Dendritic cell treated with granulocyte-macrophage colony-stimulating factor and Interleukin-4, amounts not matched to agents 40 ng/mL and 50 ng/mL, for 4 days (primary cell): ENCODE measurements around the gene KRTAP10-6.
"Not testable (repeated sequence)": the region's sequence is repeated elsewhere in the genome, so short reads cannot be mapped to it uniquely, and the experiment has no call there.

ENCODE experiments used
- H3K27ac Mint-ChIP-seq: one replicate; pipeline ENCODE4 v1.8.0; 2022; ENCODE audit warnings: mild to moderate bottlenecking, mixed read lengths
- H3K27me3 Mint-ChIP-seq: one replicate; pipeline ENCODE4 v1.8.0; 2022; ENCODE audit warnings: mild to moderate bottlenecking, mixed read lengths
- H3K36me3 Mint-ChIP-seq: one replicate; pipeline ENCODE4 v1.8.0; 2022; ENCODE audit warnings: low read depth, mixed read lengths
- H3K4me1 Mint-ChIP-seq: one replicate; pipeline ENCODE4 v1.8.0; 2022; ENCODE audit warnings: low read depth, mixed read lengths
- H3K4me3 Mint-ChIP-seq: one replicate; pipeline ENCODE4 v1.8.0; 2022; ENCODE audit warnings: mild to moderate bottlenecking, moderate library complexity, mixed read lengths
- H3K9me3 Mint-ChIP-seq: one replicate; pipeline ENCODE4 v1.8.0; 2022; ENCODE audit warnings: mixed read lengths
- intact Hi-C: fragments of 100-400 bp; cut with micrococcal nuclease; formaldehyde crosslinking; loops from one replicate; pipeline ENCODE4 v1.15.0; 2022

The KRTAP10-6 gene

DNA sequence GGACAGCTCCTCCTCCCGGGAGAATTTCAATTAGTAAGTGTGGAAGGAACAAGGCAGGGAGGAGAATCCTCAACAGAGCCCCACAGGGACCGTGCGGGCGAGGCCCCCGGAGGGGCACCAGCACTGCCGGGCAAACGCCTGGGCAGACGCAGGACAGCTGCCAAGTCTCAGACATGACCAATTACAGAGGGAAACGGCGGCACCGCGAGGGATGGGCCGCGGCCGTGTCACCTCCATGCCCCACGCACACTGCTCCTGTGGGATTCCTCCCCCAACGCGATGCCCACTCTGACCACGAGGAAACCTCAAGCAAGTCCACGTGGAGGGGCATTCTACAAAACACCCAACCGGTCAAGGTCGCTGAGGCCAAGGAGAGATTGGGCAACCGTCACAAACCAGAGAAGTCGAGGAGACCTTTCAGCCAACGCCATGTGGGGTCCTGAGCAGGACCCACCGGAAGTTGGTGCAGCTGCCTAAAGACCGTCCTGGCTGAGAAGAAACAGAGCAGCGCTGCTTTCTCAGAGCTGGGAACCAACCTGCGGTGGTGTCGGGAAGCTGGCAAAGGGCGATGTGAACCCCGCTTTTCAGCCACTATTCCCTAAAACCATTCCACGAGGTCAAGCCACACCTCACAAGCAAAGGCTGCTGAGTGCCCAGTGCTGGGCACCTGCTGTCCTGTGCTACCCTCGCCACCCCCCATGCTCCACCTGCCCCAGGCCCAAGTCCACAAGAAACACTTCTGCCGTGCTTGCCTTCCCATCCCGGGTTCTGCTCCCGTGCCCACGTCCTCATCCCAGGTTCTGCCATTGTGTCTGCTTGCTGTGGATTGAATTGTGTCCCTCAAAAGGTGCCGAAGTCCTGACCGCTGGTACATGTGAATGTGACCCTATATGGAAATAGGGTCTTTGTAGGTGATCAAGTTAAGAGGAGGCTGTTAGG, 20.2 kb downstream of the KRTAP10-6 start:
- no peaks in the 10 kb centered on the region for H3K36me3 Mint-ChIP-seq
- H3K27ac Mint-ChIP-seq: no peak overlapping the region
- no peaks in the 10 kb centered on the region for H3K4me1 Mint-ChIP-seq
- intact Hi-C loops: no loop called here
- no peak overlapping the region for H3K4me3 Mint-ChIP-seq
- peaks cover 8% of the 10 kb centered on the region for H3K9me3 Mint-ChIP-seq
- peaks cover 43% of the 10 kb centered on the region for H3K27me3 Mint-ChIP-seq

DNA sequence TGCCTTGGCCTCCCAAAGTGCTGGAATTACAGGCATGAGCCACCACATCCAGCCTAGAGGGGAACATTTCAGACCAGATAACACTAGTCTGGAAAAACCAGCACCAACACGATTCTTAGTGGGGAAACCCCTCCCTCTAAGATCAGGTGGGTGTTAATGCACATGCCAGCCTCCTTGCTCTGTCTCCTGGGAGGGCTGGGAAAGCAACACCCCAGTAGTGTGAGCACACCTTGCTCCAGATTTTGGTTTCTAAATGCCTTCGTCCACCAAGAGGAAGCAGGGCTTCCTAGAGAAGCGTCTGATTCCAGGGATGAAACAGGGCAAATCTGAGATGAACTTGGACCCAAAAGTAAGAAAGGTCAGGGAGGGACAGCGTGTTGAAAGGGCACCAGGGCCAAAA, 21.0 kb downstream of the KRTAP10-6 start:
- no peak overlapping the region for H3K27ac Mint-ChIP-seq
- no peak overlapping the region for H3K4me3 Mint-ChIP-seq
- peaks cover 43% of the 10 kb centered on the region for H3K27me3 Mint-ChIP-seq
- intact Hi-C loops: no loop called here
- no peaks in the 10 kb centered on the region for H3K36me3 Mint-ChIP-seq
- H3K9me3 Mint-ChIP-seq: peaks cover under 1% of the 10 kb centered on the region
- no peaks in the 10 kb centered on the region for H3K4me1 Mint-ChIP-seq

DNA sequence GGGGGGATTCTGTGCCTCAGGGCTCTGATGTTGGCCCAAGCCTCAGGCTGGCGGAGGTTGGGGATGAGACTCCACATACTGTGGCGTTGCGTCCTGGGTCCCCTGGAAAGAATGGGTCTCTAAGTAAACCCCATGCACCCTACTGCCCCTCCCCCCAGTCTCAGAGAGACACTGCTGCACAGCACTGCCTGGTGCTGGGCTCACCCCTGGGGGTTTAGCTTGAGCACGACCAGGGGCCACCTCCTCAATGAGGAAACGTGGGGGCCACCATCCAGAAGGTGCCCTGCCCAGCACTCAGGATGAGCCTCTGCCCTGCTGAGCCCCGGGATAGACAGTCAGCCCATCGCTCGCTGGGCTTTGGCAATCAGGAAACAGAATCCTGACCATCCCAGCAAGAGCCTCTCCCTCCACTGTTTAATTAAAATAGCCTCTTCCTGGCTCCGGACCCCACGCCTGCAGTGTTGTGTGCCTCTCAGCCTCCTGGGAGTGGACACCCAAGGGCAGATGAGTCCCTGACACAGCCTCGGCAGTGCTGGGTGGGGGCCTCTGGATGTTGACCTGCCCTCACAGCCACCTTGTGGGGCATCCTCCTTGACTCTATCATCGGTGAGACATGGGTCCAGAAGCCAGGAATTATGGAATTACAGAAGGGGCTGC, 22.3 kb downstream of the KRTAP10-6 start:
- H3K27ac Mint-ChIP-seq: no peak overlapping the region
- intact Hi-C loops: no loop called here
- no peaks in the 10 kb centered on the region for H3K9me3 Mint-ChIP-seq
- H3K36me3 Mint-ChIP-seq: no peaks in the 10 kb centered on the region
- peaks cover 5% of the 10 kb centered on the region for H3K4me1 Mint-ChIP-seq
- H3K27me3 Mint-ChIP-seq: peaks cover 38% of the 10 kb centered on the region
- H3K4me3 Mint-ChIP-seq: no peak overlapping the region

DNA sequence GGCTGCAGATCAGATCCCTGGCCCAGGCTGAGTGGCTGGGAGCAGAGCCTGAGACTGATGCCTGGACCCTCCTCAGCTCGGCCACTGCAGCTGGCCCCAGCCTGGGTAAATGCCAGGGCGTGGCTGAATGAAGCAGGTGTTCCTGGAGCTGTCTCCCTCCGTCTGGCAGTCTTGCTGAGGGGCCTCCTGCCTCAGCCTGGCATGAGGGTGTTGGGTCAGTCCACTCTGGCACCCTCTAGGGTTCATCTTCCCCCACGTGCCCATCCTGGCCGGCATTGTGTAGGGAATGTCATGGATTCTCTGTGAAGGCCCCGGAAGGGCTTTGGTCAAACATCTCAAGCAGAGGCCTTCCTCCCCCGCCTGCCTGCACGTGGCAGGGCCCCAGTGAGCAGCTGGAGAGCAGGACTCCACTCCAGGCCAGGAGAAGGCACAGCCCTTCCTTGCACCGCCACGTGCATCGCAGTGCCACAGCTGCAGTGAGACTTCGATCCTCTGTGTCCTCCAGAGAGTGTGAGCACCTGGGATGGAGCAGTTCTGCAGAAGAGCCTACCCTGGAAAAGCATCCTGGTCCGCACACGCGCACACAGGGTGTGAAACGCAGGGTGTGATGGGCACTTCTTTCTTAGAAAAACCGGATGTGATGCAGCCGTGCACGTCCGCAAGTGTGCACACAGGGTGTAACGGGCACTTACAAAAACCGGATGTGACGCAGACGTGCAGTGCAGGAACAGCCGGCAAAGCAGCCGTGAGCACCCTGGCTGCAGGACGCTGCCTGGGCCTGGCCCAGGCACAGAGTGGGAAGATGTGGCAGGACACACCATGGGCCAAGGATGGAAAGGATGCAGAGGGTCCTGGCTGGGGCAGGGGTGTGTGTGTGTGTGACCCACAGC, 23.4 kb downstream of the KRTAP10-6 start:
- Mint-ChIP-seq H3K4me3 (no peak overlapping the region), H3K27ac (no peak overlapping the region), H3K36me3 (no peaks in the 10 kb centered on the region), H3K4me1 (peaks cover 8% of the 10 kb centered on the region), H3K9me3 (no peaks in the 10 kb centered on the region), H3K27me3 (peaks cover 27% of the 10 kb centered on the region)
- intact Hi-C loops: no loop called here

DNA sequence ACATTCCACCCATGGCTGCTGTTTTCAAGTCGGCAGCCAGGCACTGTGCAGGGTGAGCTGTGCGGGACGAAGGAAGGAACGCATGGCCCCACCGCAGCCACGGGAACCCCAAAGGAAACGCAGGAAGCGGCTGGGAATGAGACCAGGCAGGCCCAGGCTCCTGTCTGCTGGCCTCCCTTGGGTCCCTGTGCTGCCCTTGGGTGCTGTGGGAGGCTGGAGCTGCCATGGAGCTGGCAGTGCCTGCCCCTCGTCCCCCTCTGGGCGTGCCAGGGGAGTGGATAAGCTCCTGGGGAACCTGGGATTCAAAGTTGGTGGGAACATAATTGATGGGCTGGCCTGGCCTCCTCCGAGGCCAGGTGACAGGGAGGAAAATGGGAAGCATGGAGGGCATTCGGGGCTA, 24.0 kb downstream of the KRTAP10-6 start:
- Mint-ChIP-seq H3K36me3 (no peaks in the 10 kb centered on the region), H3K9me3 (no peaks in the 10 kb centered on the region), H3K27ac (no peak overlapping the region), H3K4me1 (peaks cover 8% of the 10 kb centered on the region), H3K27me3 (peaks cover 21% of the 10 kb centered on the region), H3K4me3 (no peak overlapping the region)
- intact Hi-C loops: no loop called here

DNA sequence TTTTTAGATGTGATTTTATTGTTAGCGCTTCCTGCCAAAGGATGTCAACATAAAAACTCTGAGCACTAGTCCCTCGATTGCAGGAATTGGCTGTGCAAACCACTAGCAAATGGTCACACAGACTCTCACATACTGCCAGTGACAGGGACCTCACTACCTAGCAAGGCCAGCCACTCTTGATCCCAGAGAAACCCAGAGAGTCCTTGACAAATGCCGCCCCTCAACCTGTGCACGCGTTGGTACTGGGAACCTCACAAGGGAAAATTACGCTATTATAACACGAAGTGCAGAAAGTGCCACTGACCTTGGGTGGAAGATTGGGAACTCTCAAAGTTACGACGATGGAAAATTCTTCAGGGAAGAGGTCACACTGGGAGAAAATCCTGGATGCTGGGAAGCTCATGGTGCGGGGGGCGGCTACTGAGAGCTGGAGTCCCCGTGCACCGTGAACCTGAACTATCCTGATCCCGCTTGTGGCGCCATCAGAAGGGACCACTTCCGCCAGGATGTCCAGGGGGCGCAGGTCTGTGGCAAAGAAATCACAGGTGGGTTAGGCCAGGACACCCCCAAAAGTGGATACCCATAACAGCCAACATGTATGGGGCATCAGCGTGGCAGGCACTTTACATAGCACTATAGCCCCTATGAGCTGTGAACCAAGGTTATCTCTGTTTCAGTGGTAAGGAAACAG, 24.7 kb downstream of the KRTAP10-6 start:
- H3K27ac Mint-ChIP-seq: no peak overlapping the region

DNA sequence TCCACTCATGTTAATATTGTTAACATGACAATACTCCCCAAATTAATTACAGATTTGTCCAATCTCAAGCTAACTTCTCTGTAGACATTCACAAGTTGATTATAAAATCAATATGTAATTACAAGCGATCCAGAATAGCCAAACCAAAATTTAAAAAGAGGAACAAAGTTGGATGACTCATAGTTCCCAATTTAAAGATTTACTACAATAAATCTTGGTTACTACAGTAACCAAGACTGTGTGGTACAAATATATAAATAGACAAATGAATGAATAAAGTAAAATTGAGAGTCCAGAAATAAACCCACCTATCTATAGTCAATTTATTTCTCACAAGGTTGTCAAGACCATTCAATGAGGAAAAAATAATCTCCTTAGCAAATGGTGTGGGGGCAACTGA, 25.9 kb downstream of the KRTAP10-6 start:
- intact Hi-C loops: no loop called here
- Mint-ChIP-seq H3K4me1 (peaks cover 8% of the 10 kb centered on the region), H3K36me3 (no peaks in the 10 kb centered on the region), H3K4me3 (no peak overlapping the region), H3K9me3 (peaks cover 9% of the 10 kb centered on the region), H3K27me3 (peaks cover 15% of the 10 kb centered on the region), H3K27ac (no peak overlapping the region)

More for the DNA sequence above, 24.7 kb downstream of the KRTAP10-6 start:
- Mint-ChIP-seq H3K4me1 (peaks cover 8% of the 10 kb centered on the region), H3K27me3 (peaks cover 17% of the 10 kb centered on the region), H3K4me3 (no peak overlapping the region), H3K9me3 (peaks cover 2% of the 10 kb centered on the region), H3K36me3 (no peaks in the 10 kb centered on the region)
- intact Hi-C loops: no loop called here

DNA sequence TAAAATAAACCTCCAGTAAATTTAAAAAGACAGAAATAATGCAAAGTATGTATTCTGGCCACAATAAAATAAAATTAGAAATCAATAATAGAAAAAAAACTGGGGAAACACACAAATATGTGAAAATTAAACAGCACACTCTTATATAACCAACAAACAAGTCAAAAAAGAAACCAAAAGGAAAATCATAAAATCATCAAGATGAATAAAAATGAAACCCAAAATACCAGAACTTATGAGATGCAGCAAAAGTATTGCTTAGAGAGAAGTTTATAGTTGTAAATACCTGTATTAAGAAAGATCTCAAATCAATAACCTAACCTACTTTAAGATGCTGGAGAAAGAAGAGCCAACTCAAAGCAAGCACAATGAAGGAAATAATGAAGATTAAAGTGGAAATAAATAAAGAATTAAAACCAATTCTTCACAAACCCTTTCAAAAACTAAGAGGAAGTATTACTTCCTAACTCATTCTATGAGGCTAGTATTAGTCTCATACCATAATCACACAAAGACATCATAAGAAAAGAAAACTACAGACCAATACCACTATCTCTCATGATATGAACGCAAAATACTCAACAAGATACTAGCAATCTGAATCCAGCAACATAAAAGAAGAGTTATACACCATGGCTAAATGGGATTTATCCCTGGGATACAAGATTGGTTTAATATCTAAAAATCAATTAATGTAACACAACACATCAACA, 27.3 kb downstream of the KRTAP10-6 start:
- no peaks in the 10 kb centered on the region for H3K36me3 Mint-ChIP-seq
- intact Hi-C loops: no loop called here
- H3K27ac Mint-ChIP-seq: peak overlapping the region; percentile 73

DNA sequence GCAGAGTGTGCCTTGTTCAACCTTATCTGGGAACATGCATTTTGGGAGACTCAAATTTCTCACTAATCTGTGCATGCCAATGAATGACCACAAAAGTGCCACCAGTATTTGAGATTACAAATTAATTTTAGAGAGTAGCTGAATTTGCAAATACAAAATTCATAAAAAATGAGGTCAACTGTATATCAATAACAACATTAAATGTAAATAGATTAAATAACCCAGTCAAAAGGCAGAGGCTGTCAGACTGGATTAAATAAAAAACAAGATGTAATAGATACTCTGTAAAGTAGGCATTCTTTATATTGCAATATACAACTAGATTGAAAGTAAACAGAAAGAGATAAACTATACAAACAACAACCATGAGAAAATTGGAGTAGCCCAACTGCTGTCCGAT, 28.2 kb downstream of the KRTAP10-6 start:
- H3K4me1 Mint-ChIP-seq: peaks cover 8% of the 10 kb centered on the region
- peaks cover 21% of the 10 kb centered on the region for H3K27me3 Mint-ChIP-seq
- no peak overlapping the region for H3K27ac Mint-ChIP-seq
- intact Hi-C loops: no loop called here
- no peak overlapping the region for H3K4me3 Mint-ChIP-seq
- H3K36me3 Mint-ChIP-seq: no peaks in the 10 kb centered on the region
- H3K9me3 Mint-ChIP-seq: peaks cover 19% of the 10 kb centered on the region

More for the DNA sequence above, 27.3 kb downstream of the KRTAP10-6 start:
- peaks cover 19% of the 10 kb centered on the region for H3K9me3 Mint-ChIP-seq
- peaks cover 8% of the 10 kb centered on the region for H3K4me1 Mint-ChIP-seq
- H3K27me3 Mint-ChIP-seq: peaks cover 20% of the 10 kb centered on the region
- H3K4me3 Mint-ChIP-seq: no peak overlapping the region

DNA sequence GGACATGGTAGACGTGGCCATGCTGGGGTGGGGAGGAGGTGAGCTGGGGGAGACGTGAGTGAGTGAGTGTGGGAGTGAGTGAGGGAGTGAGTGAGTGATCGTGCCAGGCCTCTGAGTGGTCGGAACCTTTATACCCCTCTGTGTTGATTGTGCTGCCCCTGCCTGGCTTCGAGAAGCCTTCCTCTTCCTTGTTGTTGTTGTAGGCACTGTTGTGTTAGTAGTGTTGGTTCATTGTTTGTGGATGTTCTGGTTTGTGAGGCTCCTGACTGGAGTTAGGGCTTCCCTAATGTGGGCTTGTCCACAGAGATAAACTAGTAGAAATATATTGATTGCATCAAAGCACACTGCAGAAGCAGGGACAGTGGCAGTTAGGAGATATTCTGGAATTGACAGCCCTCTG, 33.6 kb downstream of the KRTAP10-6 start, which contains the start of gene KRTAP10-3:
Gene KRTAP10-3, minus strand, starts transcription at position 101 of the 400 bp plus-strand sequence. Its CDS starts 80 bp downstream, at position 21.
- H3K27me3 Mint-ChIP-seq: peaks cover 36% of the 10 kb centered on the region
- peaks cover 19% of the 10 kb centered on the region for H3K9me3 Mint-ChIP-seq
- H3K36me3 Mint-ChIP-seq: no peaks in the 10 kb centered on the region
- H3K4me1 Mint-ChIP-seq: no peaks in the 10 kb centered on the region
- intact Hi-C loops: no loop called here
- H3K27ac Mint-ChIP-seq: no peak within 1 kb of the TSS
- H3K4me3 Mint-ChIP-seq: no peak within 1 kb of the TSS

DNA sequence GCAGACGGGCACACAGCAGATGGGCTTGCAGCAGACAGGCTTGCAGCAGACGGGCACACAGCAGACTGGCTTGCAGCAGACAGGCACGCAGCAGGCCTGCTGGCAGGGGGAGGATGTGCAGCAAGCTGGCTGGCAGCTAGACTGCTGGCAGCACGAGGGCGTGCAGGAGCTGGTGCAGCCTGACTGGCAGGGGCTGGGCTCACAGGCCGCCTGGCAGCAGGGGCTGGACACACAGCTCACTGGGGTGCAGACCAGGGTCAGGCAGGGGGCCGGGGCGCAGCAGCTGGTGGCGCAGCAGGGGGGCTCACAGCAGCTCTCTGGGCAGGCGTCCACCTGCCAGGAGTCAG, 34.0 kb downstream of the KRTAP10-6 start:
- H3K36me3 Mint-ChIP-seq, H3K27ac Mint-ChIP-seq, intact Hi-C loops, H3K4me1 Mint-ChIP-seq, H3K4me3 Mint-ChIP-seq: not testable (repeated sequence)
- peaks cover 19% of the 10 kb centered on the region for H3K9me3 Mint-ChIP-seq
- H3K27me3 Mint-ChIP-seq: peaks cover 37% of the 10 kb centered on the region

DNA sequence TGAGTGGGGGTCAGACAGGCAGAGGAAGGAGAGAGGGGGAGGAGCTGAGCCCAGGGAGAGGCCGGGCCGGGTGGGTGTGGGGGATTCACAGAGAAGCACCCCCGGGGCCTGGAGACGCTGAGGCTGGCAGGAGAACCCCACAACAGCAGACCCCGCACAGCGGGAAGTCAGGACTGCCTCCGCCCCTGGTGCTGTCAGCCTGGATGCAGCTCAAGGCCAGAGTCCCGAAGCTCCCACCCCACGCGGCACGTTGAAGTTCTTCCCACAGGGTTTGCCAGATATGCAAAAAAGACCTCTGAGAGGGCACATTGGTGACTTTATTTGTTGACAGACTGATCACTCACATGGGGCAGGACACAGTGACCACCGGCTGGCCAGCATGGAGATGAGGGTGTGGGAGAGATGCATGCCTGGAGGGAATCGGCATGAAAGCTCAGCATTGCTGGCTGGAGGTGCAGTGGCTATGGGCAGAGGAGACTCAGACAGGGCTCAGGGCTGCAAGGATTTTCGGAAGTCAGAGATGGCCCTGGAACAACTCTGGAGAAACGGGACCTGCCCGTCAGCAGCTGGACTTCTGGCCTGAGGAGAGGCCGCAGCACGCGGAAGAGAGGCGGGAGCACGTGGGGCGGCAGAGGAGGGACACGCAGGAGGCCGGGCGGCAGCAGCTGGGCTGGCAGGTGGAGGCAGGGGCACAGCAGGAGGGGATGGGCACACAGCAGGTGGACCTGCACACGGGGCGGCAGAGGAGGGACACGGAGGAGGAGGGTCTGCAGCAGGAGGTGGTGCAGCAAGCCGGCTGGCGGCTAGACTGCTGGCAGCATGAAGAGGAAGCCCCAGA, 34.6 kb downstream of the KRTAP10-6 start:
- intact Hi-C loops: no loop called here
- Mint-ChIP-seq H3K27ac (no peak overlapping the region), H3K4me3 (no peak overlapping the region), H3K36me3 (no peaks in the 10 kb centered on the region), H3K9me3 (peaks cover 18% of the 10 kb centered on the region), H3K4me1 (no peaks in the 10 kb centered on the region), H3K27me3 (peaks cover 40% of the 10 kb centered on the region)
